Astrocyte of the hippocampus (primary cell): ENCODE measurements around the gene ATP5F1D.
A peak's percentile ranks its signal among the peaks of the same experiment; 100 is the strongest.

Experiments used
- DNase-seq: peaks from one replicate; pipeline ENCODE4 v3.0.0; 2011; ENCODE audit warnings: low read depth, low spot score

Gene ATP5F1D

DNA sequence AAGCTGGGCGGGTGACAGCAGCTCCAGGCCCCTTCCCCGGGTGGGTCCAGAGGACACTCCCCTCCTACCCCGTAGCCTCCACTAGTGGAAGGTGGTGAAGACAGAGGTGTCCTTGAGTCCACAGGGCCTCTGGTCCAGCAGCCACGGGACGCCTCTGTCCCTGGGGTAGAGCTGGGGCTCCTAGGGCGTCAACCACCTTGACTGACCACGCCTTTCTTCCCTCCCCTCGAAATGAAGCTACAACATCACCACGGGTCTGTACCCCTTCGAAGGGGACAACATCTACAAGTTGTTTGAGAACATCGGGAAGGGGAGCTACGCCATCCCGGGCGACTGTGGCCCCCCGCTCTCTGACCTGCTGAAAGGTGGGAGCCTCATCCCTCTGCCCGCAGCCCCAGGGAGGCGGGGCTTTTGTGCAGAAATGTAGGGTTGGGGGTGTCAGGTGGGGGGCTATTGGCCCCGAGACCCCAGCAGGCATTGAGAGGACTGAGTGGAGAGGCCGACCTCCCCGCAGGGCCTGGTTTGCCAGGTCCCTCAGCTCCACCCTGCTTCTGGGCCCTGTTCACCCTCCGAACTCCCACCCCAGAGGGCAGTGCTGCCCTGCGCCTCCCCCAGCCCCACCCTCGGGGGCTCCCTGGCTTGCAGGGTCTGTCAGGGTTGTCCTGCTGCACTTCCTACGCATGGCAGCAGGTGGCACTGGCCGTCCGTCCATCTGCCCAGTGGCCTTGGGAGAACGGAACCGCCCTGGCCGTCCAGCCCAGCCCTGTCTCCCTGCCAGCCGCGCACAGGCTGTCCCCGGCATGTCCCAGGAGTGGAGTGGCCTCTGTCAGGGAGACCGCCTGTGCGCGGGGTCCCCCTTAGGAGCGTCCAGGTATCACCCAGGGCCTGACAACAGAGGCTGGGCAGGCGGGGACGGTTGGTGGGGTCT, 20.3 kb upstream of the ATP5F1D start:
- peak; percentile 74 for DNase-seq

DNA sequence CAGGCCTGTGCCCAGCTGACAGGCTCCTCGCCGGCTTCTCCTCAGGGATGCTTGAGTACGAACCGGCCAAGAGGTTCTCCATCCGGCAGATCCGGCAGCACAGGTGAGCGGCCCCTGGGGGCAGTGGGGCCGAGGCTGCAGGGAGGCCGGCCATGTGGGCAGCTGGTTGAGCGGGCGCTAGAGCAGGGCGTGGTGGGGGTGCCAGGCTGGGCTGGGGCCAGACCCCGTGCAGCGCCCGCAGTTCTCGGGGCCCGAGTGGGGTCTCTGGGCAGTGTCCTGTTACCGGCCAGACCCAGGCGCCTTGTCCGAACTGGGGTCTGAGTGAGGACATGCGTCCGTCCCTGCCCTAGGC, 19.7 kb upstream of the ATP5F1D start:
- no peak for DNase-seq

DNA sequence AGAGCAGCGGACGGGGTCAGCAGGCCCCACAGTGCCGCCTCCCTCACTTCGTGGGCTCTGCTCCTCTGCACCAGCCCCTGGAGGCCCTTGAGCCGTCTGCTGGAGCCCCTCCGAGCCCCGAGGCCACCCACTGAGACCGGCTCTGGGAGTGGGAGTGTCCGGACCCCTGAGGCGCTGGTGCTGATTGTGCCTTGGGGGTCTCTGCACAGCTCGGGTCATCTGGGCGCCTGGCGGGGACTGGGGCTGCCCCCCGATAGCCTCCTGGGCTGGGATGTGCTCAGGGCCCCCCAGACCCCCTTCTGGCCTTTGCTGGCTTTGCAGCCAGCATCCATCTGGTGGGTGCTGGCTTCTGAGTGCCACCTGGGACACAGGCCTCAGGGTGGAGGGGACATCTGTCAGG, 19.2 kb upstream of the ATP5F1D start:
- DNase-seq = no peak

DNA sequence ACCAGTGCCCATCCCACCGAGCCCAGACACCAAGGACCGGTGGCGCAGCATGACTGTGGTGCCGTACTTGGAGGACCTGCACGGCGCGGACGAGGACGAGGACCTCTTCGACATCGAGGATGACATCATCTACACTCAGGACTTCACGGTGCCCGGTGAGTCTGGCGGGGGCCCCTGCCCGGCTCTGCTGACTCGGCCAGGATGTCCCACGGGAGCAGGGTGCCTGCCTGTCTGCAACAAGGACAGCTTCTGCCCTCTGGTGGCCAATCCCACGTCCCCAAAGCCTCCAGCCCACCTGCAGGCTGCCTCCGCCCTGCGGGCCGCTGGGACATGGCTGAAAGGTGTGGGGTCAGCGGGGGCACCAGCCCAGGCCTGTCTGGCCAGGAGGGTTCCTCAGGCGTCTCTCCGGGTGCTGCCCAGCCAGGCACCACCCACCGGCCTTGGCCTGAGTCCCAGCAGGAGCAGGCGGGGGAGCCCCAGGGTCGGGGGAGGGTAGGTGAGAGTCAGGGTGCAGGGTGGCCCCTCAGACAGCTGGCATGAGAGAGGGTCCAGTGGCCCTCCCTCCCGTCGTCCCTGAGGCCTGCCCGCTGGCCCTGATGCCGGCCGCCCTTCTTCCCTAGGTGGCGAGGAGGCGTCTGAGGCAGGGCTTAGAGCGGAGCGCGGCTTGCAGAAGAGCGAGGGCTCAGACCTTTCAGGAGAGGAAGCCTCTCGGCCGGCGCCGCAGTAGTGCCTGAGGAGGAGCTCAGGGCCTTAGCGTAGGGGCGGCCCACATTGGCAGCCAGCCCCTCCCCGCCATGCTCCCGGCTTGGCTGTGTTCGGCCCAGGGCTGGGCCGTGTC, 18.3 kb upstream of the ATP5F1D start:
- peak; percentile 67 for DNase-seq

DNA sequence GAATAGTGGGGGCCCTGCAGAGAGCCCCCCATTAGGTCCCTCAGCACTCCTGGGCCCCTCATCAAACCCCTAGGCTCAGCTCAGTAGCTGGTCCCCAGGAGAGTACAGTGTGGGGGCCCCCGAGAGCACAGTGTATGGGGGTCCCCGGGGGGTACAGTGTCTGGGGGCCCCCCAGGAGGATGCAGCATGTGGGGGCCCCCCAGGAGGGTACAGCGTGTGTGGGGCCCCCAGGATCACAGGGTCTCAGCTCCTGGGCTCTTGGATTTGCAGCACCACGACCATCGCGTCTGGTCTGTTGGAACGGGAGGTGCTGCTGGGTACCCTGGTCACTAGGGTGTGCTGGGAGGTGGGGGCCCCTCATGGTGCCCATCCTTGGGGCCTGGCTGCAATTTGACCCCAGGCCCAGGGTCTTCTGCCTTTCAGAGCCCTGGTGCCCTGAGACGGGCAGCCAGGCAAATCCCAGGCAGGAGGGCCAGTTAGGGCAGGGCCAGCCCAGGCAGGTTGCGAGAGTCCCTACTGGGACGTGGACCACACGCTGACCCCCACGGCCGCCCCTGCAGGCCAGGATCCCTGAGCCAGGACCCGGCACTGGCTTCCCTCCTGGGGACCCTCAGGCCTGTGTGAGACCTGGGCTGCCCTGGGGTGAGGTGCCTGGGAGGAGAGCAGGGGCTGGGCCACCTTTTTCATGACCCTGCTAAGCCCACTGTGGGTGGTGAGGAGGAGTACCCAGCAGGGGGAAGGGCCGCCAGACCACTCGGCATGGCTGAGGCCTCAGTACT, 17.3 kb upstream of the ATP5F1D start:
- DNase-seq = no peak

DNA sequence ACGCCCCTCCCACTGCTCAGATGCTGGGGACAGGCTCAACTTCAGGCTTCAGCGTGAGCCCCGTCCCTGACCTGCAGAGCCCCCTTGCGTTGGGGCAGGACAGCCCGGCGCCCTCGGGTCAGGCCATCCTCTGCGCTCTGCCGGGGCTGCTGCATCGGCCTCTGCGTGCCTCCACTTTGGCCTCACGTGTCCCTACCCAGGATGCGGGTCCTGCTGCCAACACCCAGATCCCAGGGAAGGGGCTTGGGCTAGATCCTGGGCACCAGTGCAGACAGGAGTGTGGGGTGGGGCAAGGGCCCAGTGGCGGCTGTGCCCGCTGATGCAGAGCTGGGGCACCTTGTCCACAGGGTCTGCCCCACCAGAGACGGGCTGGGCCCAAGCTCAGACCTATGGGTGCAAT, 16.7 kb upstream of the ATP5F1D start:
- DNase-seq = no peak

DNA sequence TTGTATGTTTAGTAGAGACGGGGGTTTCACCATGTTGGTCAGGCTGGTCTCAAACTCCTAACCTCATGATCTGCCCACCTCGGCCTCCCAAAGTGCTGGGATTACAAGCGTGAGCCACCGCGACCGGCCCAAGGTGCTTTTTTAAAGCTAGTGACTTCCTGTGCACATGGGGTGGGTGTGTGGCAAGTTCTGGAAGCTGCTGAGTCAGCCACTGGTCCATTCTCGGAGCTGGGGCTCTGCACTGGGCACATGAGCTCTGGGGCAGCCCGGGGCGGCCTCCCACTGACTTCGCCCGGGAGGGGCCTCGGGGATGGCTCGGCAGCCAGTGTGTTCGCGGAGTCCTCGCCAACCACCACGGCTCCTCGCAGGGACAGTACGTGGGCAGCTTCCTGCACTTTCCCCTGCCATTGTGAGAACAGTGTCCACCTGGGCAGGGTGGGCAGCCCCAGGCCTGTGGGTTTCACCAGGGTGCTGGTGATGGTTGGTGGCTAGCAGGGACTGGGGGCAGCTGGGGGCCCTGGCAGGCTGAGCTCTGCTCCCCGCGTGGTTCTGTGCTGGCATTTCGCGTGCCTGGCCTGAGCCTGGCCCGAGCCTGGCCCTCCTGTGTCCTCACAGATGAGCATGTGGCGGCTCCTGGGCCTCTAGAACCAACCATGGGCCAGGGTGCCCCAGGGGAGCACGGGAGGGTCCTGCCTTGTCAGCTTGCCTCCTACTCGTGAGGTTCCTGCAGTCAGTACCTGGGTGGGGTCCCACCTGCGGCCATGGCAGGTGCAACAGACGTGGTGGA, 15.9 kb upstream of the ATP5F1D start:
- no peak for DNase-seq

DNA sequence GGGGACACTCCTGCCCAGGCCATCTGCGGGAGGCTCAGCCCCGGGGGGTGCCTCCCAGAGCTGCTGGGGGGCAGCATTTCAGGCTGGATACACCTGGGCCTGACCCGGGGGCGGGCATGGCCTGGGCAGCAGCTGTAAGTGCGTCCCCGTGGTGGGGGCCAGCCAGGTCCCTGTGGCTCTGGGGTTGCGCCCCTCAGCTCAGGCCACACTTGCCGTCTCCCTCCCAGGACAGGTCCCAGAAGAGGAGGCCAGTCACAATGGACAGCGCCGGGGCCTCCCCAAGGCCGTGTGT, 15.4 kb upstream of the ATP5F1D start:
- DNase-seq = no peak

DNA sequence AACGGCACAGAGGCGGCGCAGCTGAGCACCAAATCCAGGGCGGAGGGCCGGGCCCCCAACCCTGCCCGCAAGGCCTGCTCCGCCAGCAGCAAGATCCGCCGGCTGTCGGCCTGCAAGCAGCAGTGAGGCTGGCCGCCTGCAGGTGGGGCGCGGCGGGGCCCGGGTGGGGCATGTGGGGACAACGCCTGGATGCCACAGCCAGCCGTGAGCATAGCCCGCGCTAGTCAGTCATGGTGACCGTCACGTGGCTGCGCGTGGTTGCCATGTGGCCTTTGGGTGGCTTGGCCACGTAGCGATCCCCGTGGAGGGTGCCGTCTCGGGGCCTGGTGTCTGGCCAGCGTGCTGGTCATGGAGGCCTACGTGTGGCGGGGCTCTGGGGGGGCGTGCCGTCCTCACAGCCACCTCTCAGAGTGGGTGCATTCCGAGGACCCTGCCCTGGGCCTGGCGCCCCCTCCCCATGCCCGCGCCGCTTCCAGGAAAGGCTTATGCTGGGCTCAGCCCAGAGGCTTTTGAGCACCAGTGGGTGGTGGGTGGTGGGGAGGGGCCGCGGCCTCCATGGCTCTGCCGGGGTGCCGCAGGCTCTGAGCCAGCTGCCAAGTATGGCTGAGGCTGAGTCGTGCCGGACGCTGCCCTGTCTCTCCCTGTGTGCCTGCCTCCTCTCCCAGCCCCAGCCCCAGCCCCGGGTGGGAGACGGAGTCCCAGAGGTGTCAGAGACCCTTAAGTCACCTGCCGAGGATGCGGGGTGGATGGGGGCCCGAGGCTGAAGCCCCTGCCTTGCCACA, 14.8 kb upstream of the ATP5F1D start:
- DNase-seq = no peak

DNA sequence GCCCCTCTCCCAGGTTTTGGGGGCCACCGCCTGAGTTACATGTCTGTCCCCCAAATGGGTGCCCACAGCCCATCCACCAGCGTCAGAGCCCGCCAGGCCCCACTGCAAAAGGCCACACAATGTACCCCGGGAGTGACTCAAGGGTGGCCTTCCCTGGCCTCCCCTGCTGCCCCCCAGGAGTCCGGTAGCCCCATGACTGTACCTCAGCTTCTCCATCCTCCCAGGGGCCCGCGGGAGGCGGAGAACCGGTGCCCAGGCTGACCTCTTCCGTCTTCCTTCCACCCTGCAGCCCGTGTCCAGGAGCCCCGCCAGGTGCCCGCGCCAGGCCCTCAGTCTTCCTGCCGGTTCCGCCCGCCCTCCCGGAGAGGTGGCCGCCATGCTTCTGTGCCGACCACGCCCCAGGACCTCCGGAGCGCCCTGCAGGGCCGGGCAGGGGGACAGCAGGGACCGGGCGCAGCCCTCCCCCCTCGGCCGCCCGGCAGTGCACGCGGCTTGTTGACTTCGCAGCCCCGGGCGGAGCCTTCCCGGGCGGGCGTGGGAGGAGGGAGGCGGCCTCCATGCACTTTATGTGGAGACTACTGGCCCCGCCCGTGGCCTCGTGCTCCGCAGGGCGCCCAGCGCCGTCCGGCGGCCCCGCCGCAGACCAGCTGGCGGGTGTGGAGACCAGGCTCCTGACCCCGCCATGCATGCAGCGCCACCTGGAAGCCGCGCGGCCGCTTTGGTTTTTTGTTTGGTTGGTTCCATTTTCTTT, 14.1 kb upstream of the ATP5F1D start:
- no peak for DNase-seq

DNA sequence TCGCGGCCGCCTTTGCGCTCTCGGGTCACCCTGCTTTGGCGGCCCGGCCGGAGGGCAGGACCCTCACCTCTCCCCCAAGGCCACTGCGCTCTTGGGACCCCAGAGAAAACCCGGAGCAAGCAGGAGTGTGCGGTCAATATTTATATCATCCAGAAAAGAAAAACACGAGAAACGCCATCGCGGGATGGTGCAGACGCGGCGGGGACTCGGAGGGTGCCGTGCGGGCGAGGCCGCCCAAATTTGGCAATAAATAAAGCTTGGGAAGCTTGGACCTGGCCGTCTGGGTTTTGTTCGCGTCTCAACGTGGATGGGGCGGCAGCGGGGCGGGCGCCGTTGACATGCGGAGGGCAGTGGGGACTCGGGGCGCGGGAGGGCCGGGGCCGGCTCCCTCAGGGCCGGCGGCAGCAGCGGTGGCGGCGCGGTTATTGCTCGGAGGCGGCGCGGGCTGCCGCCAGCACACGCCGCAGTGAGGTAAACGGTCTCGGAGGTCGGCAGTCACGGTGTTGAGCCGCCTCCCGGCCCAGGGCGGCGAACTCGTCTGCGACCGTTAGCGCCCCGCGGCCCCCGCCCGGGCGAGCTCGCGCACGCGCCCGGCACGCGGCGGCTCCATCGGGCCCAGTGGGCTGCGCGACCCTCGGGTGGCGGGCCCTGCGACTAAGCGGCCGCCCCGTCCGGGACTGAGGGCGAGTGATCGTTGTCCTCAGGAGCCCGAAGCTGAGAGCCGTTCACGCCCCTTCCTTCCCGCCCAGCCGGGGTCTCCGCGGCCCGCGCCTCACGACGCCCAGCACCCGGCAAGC, 13.2 kb upstream of the ATP5F1D start:
- no peak for DNase-seq

DNA sequence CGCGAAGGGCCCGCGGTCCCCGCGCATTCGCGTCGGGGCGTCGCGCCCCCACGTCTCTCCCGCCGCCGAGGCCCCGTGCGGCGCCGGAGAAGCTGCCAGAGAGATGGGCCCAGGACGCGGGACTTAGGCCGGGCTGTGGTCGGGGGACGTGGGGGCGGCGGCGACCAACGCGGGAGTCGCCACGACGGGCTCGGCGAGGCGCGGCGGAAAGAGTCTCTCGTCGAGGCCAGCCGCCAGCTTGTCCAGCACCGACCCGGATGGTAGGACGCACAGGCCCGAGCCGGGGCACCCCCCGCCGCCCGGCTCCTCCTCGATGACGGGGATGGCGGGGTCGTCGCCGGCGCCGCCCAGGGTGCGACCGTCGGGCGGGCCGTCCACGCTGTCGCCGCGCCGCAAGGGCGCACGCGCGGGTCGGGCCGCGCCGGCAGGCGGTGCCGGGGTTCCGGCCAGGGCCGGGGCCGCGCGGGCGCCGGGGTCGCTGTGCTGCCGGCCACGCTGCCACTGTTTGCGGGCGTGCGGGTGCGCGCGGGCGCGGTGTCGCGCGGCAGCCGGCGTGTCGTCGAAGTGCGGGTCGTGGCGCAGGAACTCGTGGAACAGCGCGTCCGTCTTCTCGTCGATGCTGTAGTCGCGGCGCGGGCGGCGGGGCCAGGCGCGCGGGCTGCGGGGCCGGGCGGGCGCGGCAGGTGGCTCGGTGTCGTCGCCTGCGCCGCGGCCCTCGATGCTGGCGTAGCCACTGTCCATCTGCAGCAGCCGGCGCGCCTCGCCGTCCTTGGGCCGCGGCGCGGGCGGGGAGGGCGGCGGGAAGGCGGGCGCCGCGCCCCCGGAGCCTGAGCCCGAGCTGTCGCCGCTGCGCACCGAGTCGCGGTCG, 12.3 kb upstream of the ATP5F1D start:
- DNase-seq = no peak

DNA sequence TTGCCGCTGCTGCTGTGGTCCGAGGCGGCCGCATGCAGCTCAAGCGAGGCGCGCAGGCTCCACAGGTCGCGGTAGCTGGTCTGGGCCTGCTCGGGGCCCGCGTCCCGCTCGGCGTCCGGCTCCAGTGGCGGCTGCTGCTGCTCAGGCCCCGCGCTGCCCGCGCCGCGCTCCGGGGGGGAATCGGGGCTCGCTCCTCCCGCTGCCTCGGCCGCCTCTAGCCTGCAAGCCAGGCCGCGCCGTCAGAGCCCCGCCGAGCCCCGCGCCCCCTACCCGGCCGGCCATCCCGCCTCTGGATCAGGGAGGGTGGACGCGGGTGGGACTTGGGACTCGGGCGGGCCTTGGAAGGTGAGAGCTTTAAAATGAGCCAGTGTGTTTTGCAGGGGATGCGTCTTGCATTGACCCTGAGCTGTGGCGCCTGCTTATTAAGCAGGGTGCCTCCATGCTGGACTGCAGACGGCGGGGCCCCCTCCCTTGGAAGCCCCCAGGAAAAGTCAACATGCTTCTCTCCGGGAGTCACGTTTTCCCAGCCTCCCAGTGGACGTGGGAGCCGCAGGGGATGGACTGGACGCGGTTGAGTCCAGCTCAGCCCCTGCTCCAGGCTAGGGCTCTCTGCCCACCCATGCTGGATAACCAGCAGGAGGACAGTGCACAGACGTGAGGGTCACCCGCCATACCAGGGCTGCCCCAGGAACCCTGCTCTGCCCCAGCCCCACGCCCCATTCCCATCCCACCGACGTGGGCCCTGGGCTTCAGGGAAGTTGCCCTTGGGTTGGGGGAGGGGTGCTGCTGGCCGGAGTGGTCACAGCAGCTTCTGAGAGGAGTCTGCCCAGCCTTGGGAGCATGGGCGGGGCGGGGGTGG, 11.4 kb upstream of the ATP5F1D start:
- DNase-seq = no peak

DNA sequence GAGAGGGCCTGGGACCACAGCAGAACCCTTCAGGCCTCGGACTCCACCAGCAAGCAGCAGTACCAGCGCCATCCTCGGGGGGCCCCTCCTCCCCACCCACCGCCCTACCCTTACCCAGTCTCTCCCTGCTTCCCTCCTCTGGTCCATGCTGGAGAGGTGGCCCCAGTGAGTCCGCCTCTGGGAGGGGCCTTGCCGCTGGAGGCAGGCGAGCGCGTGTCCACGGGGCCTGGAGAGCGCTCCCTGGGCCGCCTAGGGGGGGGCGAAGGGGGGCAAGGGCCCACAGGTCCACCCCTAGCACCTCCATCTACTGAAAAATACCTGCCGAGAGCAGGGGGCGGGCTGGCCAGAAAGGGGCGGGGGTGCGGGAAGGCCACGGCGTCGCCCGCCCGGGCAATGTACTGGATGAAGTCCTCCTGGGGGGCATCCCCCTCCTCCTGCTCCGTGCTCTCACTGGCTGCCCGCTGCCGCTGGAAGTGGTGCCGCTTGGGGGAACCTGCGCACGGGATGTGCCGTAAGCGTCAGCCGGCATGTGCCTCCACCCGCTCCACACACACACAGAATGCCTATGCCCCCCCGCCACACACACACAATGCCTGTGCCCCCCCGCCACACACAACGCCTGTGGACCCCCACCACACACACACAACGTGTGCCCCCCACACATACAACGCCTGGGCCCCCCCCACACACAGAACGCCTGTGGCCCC, 10.6 kb upstream of the ATP5F1D start:
- DNase-seq = no peak

DNA sequence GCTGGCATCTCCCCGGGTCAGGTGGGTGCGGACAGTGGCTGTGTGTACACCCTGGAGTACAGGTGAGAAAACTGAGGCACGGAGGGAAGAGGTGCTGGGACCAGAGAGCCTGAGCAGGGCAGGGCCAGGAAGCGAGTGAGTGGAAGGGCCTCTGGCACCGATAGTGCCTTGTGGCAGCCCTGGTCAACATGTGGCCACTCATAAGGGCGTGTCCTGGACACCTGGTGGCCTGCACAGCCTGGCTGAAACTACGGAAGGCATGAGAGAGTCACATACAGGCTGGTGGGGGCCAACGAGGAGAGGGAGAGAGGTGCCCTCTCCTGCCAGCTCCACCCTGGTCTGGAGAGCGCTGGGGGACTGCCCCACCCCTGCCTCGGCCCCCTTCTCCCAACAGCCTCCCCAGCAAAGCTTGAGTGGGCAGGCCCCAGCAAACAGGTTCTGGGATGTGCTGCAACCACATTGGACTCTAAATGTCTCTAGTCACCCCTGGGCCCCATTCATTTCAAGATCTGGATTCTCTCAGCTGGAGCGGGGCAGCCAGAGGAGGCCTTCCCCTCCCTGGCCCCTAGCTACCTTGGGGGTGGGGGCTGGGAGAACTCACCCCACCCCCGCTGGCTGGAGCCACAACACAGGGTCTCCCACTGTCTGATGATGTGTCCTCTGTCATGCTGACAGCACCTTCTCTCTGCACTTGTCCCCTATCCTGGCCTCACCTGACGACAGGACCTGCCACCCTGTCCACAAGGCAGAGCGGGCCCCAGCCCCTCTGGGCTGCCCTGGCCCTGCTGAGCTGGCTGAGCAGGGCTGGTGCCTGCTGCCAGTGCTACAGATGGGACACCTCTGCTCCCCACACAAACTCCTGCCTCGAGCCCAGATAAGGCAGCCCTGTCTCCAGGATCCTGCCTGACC, 9.6 kb upstream of the ATP5F1D start:
- DNase-seq = no peak
